GM19395 (cell line): Measurements from ENCODE around the gene EIF4A2.

ENCODE experiments used
- ATAC-seq: cut with Tn5 transposase; IDR thresholded peaks from one replicate; pipeline ENCODE4 v1.9.1; 2021; ENCODE audit warnings: mild to moderate bottlenecking, moderate library complexity; ENCODE audit not compliant: unreplicated experiment

The EIF4A2 gene

DNA sequence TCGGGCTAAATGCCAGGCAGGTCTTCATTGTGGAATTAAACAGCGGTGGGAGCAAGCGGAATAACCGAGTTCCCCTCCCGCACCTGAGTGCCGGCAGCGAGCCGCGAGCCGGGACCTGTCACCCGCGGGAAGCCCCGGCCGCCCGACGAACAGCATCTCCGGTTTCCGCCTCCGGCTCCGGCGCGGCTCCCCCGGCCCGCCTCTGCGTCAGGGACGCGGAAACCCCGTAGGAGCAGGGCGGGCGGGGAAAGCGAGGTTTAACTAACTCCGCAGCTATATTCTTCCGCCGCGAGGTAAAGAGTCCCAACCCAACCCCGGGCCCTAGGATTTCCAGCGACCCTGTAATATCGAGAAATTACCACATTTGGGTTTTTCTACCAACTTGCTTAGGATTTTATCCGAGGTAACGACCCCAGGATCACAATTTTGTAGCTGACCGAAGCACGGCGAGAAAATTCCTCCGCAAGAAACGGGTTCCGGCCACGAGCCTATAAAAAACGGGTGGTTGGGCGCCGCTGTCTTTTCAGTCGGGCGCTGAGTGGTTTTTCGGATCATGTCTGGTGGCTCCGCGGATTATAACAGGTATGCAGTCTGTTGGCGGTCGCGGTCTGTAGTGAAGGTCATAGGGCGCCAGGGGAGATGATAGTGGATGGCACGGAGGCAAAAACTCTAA is at the start of gene EIF4A2:
EIF4A2 (plus strand) TSS at position 520 of the 673 bp plus-strand sequence; CDS start at position 554, 34 bp downstream.
- ATAC-seq = peak; percentile 59

DNA sequence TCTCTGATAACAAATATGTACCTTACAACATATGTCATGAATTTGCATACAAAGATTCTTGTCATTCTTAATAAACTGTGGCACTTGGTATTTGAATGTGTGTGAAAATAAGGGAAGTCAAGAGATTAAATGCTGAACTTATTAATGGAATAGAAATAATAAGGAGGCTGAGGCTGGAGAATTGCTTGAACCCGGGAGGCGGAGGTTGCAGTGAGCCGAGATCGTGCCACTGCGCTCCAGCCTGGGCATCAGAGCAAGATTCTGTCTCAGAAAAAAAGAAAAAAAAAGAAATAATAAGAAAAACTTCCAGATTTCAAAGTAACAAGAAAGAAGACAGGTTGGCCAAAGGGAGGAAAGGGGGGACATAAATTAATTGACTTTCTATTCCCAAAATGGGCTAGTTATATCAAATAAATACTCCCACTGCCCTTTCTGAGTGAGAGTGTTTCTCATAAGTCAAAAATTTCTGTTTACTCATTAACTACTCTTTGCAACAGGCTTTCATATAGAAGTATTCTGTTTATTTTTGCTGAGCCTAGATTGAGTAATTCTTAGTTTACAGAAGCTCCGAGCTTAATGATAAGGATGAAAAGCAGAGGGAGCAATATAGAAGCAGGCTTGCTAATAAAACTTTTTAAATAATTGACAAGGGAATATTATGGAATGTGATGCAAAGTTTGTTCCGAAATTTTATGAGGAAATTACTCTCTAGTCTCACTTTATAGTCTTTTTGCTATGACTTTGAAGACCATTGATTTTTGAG is 40.6 kb upstream of the EIF4A2 start:
- ATAC-seq = no peak

DNA sequence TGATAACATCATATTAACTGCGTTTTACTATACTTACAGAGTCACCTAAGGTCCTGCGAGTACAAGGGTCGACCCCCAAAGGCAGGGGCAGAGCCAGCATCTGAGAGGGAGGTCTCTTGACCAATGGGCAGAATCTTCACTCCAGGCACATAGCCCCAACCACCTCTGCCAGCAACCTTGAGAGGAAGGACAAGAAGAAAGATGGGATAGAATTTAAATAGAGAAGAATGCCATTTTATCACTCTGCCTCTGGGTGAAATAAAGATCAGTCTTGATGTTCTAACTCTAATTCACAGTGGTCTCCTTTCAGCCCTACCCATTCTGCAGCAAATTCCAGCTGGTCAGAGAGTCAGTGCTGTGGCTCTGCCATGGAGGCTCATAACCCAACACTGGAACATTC is 39.7 kb upstream of the EIF4A2 start:
- ATAC-seq = no peak

DNA sequence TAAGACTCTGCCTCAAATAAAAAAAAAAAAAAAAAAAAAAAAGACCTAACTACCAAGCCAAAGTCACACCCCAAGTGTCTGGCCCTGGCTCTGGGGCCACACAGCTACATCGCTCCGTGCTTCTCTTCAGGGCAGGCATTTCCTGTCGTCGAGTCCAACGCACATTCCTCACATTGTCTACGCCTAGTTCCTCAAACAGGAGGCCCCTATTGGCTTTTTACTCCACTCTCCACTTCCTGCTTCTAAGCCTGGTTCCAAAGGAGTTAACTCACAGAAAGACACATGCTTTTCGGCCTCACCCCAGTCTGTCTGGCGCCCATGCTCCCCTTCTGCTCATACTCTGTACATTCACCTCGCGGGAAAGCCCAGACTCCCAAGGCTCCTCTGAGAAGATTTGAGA is 37.4 kb upstream of the EIF4A2 start:
- no peak for ATAC-seq

DNA sequence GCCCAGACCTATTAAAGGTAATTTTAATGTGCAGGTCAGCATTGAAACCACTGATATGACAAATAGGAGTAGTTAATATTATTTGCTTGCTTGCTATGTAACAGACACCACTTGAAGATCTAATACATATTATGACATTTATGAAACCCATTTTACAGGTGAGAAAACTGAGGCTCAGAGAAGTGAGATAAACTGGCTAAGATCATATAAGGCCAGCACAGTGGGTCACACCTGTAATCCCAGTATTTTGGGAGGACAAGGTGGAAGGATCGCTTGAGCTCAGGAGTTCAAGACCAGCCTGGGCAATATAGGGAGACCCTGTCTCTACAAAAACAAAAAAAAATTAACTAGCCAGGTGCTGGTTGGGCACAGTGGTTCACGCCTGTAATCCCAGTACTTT is 33.1 kb upstream of the EIF4A2 start:
- ATAC-seq = no peak

DNA sequence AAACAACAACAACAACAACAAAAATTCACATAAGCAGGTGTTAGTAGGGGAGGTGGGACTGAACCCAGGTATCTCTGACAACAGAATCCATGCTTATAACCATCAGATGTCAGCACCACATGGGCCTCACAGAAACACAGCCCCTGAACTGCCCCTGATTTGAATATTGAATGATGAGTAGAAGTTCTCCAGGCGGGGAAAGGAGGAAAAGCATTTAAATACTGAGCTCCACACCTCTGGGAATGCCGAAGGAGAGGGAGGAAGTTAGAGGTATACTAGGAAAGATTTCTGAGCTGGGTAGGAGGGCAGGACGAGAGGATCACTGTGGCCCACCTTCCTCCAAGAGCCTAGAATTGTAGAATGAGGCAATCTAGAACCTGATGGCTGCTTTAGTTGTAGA is 31.9 kb upstream of the EIF4A2 start:
- ATAC-seq = no peak

DNA sequence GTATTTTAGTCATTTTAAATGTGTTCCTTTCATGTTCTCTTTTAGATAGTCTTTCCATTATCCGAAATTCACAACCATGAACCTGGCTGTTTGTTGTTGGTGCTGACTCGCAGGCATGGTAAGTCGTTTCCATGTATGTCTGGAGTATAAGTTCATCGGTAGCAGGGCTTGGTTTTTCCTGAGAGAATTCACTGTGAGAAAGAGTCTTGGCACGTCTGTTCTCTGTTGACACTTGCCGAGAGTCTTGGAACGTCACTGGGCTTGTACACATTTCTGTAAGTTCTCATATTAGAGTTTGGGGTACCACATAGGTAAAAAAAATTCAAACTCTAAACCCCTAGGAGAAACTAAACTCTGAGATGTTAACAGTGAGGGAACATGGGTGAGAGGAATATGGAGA is 29.4 kb upstream of the EIF4A2 start:
- ATAC-seq = no peak

DNA sequence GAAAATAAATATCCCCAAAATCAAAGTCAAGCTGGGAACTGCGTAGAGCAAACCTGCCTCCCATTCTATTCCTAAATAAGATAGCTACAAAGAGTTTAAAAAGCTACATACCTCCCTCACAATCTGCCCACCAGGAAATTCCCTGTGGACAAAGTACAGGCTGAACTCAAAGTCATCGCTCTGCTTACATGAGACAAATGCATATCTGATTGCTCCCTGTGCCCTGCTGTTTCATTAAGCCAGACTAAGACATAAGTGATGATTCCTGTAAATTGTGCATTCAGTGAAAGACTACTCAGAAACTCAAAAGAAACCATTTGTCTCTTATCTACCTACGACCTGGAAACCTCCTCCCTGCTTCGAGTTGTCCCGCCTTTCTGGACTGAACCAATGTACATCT is 28.5 kb upstream of the EIF4A2 start:
- ATAC-seq = no peak

DNA sequence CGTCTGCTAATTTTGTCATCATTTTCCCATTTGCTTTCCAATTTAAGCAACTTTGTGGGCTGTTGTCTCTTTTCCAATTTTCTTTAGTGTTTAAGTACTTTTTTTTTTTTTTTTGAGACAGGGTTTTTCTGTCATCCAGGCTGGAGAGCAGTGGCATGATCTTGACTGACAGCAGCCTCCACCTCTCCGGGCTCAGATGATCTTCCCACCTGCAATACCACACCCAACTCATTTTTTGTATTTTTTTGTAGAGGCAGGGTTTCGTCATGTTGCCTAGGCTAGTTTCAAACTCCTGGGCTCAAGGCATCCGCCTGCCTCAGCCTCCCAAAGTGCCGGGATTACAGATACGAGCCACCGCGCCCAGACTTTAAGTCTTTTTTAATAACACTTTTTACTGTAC is 26.2 kb upstream of the EIF4A2 start:
- no peak for ATAC-seq

DNA sequence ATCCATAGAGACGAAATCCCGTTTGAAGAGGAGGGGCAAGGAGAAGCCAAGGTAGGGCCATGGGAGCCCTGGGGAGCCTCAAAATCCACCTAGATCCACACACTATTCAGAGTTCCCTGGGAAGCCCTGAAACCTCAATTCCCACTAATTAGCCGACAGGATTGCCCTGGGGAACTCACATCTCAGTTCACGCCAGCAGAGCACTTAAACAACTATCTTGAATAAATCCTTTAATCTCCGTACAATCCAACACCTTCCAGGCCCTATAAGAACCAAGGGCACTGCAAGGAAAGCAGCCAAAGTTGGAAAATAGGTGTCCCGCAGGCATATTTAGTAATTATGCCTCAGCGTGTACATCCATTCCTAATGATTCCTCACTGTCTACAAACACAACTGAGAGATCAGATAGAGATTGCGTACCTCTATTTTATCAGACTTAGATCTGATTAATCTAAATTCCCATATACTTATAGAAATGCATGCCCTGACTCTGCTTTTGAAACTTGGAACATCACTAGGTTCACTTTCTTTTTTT is 25.6 kb upstream of the EIF4A2 start:
- ATAC-seq = no peak

DNA sequence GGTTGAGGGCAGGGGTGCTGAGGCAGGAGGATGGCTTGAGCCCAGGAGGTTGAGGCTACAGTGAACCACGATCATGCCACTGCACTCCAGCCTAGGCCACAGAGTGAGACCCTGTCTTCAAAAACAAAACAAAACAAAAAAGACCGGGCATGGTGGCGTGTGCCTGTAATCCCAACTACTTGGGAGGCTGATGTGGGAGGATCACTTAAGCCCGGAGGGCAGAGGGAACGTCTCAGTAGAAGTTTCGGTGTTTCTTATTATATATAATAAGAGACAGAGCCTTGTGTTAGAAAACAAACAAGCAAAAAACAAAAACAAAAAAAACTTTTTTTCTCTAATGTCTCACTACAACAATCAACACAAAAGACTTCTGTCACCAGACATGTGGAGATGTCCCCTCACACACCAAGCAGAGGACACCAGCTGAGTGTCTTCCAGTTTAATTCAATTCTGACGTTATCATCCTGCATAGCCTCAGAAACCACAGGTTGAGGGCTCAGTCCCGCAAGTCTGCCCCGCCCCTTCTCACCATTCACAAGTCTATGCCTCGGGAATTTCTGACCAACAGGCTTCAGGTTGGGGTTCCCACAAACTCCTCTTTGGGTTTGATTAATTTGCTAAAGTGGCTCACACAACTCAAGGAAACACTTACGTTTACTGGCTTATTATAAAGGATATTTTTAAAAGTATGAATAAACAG is 24.0 kb upstream of the EIF4A2 start:
- ATAC-seq = no peak

DNA sequence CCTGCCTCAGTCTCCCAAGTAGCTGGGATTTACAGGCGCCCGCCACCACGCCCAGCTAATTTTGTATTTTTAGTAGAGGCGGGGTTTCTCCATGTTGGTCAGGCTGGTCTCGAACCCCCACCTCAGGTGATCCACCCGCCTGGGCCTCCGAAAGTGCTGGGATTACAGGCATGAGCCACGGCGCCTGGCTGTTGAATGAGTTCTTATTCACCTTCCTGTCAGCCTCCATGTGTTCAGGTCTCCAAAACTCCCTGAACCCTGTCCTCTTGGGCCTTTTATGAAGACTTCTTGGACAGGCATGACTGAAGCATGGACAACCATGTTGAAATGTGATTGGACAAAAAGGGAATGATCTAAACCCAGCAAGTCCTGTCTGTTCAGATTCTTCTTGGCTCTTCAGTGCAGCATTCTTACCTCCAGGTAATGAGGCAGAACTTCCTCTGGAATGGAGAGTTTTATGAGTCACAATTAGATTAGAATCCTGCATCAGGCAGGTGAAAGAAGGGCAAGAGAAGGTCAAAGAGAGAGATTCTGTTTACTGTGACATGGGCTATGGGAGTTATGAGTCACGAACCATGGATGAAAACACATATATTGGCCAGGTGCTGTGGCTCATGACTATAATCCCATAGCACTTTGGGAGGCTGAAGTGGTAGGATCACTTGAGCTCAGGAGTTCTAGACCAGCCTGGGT is 23.1 kb upstream of the EIF4A2 start:
- no peak for ATAC-seq

DNA sequence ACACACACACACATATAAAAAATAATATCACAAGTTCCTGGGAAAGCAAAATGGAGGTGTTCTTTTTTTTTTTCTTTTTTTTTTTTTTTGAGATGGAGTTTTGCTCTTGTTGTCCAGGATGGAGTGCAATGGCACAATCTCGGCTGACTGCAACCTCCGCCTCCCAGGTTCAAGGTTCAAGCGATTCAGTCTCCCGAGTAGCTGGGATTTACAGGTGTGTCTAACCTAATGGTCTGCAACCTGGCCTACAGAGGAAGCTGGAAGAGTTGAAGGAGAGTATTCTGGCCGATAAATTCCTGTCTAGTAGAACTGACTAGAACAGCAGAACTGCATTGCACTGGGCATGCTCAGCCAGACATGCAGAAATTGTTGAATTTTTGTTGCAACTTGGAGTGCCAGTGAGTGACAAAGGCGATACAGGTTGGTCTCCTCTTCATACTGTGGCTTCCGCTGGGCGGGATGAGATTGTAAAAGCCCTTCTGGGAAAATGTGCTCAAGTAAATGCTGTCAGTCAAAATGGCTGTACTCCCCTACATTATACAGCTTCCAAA is 22.4 kb upstream of the EIF4A2 start:
- no peak for ATAC-seq

DNA sequence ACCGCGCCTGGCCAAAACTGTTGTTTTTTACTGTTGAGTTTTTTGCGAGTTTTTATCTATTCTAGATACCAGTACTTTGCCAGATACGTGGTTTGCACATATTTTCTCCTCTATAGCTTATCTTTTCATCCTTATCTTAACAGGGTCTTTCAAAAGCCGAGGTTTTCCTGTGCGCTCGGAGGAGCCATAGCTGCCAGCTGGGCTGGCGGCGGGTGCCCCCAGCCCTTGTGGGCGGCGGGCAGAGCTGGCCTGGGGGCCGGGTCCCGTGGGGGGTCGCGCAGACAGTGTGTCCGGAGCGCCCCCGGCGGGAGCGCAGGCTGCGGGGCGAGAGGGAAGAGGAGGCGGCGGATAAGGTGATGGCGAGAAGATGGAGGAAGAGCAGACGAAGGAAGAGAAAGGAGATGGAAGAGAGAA is 11.1 kb upstream of the EIF4A2 start:
- ATAC-seq = peak; percentile 44

DNA sequence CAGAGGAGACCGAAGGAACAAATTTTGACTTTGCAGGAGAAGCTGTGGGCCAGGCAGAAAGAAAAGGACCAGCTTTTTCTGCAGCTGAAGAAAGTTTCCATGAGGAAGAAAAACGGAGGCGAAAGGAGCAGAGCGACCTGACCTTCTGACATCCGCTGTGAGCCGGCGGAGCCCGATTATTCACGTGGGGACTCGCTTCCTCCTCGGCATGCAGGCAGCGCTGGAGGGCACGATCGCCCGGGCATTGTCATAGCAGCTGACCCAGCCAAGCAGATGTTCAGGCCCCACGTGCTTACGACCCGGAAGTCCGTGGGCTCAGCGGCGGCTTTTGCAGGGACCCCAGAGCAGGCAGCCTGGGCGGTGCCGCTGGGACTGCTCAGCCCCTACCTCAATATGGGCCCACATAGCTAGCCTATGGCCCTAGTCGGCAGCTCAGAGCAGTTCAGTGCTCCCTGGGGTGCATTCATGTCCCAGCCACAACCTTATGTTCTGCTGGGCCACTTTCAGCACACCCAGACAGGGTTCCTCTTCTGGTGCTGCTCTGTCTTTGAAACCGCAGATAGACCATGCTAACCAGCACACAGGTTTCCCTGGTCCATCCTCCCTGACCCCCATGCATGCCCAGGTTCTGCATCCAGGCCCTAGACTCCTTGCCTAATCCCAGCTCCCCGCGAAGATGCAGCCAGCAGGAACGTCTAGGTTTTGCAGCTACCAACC is 10.5 kb upstream of the EIF4A2 start:
- ATAC-seq = peak; percentile 93

DNA sequence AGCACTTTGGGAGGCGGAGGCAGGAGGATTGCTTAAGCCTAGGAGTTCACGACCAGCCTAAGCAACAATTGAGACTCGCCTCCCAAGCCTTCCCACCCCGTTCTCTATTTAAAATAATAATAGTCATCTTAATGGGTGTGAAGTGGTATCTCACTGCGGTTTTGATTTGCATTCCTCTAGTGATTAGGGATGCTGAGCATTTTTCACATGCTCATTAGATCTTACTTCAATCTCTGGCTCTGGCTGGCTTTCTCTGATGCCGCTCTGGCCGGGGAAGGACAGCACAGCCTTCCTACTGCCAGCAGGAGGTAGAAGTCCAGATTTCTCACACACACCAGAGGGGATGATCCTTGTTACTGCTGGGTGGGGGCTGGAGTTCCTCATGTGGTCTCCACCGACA is 7.4 kb upstream of the EIF4A2 start:
- ATAC-seq = no peak

DNA sequence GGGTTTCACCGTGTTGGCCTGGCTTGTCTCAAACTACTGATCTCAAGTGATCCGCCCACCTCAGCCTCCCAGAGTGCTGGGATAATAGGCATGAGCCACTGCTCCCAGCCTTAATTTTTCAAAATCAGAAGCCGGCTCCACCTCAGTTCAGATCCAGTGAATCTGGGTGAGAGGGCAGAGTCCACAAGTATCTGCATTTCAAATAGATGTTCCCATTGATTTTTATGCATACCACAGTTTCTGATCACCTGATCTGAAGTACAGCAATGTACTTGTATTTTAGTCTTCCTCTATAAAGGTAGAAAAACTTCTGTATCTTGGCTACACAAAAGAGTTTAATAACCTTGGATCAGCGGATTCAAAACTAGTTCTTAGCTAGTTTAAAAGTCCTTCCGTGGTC is 4.2 kb upstream of the EIF4A2 start:
- ATAC-seq = no peak

DNA sequence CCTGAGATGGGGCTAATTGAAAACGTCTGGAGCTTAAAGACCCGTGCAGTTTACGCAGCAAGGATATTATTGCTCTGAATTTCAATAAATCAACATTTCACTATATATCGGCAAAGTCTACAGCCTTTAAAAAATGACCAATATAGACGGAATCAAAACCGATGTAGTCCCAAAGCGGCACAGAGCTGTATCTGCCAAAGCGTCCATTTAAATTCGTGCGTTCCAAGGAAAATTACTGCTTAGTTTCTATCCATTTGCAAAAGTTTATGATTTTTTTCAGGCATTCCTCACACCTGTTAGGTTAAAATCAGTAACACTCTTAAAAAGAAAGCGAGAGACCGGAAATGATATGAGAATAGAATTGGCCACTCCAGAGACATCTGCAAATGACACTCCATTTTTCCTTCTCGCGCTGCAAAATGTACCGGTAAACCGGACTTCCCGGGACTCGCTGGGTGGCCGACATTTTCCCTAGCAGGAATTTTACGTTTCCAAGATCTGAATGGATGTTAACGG is 777 bp upstream of the EIF4A2 start:
- ATAC-seq = no peak

DNA sequence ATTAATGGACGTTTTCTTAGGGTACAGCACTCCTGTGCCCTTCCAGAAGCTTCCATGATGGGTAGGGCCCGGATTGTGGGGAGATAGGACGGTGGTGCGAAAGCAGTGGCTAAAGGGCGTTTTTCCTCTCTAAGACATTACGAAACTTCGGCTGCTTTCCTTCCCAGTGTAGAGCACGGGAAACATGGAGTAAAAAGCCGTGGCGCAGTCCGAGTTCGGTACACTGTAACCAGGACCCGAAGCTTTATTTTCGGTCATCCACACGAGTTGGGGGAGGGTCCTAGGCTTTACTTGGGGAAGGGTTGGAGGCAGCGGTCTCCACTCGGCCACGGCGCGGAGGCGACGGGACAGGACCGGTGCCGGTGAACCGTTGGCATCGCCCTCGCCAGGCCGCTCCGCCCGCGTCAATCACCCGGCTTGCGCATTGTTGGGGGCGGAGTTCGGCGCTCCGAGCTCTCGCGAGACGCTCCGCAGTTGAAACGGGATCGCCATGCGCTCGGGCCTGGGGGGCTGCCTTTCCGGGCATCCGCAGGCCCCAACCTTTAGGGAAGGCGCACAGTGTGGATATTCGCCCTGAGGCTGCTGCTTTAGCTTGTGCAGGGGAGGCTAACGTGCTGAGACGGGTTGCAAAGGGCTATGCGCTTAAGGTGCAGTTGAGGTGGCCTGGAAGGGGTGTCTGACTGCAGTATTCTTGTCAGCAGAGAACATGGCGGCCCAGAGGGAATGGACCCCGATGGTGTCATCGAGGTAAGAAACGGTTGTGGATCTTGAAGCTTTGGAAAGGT is 546 bp downstream of the EIF4A2 start:
- peak; percentile 63 for ATAC-seq
